Measurements from ENCODE around the gene MYL10. TPM values are rescaled to one million over a fixed set of nuclear protein-coding genes. Genes with fewer than 3 reads are reported as not detected.

The MYL10 gene
- total RNA-seq, 2 donors from 2014 or later, result not detected

GRCh38 chr7:101595246-101595645, 33.9 kb downstream of the MYL10 start:
- H3K9me3 Mint-ChIP-seq, result no peaks in the 10 kb centered on the region
- DNase-seq (ENCODE audit: low spot score in 2 of 2) (no peak), ATAC-seq (no peak)
- H3K36me3 Mint-ChIP-seq, result no peaks in the 10 kb centered on the region
- no peak overlapping the region for H3K27ac Mint-ChIP-seq

GRCh38 chr7:101594790-101595189, 34.3 kb downstream of the MYL10 start:
- Mint-ChIP-seq H3K36me3 (no peaks in the 10 kb centered on the region), H3K27ac (no peak overlapping the region), H3K9me3 (no peaks in the 10 kb centered on the region)
- ATAC-seq, result no peak
- no peak for DNase-seq (ENCODE audit: low spot score in 2 of 2)

- Mint-ChIP-seq H3K9me3 (no peaks in the 10 kb centered on the region), H3K27ac (no peak overlapping the region)
- DNase-seq (ENCODE audit: low spot score in 2 of 2), result no peak
These were observed 35.5 kb downstream of the MYL10 start for GRCh38 chr7:101593556-101593955.

GRCh38 chr7:101591504-101591903, 37.6 kb downstream of the MYL10 start:
- ATAC-seq, result no peak
- no peak for DNase-seq (ENCODE audit: low spot score in 2 of 2)
- H3K27ac Mint-ChIP-seq, result no peak overlapping the region
- peaks cover 0 to 4% of the 10 kb centered on the region in 2 donors for H3K9me3 Mint-ChIP-seq
- H3K36me3 Mint-ChIP-seq, result no peaks in the 10 kb centered on the region

More at GRCh38 chr7:101593556-101593955, 35.5 kb downstream of the MYL10 start:
- ATAC-seq, result no peak
- no peaks in the 10 kb centered on the region for H3K36me3 Mint-ChIP-seq

DNA sequence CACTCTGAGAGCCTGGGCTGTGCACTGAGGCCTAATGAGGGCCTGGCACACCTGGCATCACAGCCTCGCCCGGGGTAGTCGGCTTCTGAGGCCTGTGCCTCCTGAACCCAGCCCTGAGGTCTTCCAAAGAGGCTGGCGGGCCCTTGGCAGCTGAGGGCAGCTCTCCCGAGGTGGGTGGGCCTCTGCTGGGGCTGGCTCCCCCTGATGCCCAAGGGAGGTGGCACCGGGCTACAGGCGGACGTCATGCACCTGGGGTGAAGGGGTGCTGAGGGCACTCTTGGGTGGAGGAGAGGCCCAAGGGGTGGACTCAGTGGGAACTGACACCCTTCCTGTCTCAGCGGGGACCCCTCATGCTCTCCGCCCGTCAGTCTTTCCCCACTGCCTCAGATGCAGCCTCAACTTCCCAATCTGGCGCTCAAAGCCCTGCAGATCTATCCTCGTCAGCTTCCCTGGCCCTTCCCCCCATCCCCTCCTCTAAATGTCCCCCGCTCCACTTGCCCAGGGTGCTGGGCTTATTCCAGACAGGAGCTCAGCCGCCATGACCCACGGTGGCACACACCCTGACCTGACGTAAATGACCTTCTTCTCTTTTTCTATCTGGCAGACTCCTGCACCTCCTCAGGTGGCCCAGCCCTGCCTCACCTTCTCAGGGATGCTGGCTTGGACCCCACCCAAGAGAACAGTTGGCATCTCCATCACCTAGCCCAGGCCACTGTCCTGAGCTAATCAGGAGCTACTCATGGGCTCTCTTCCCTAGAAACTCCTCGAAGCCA, 38.2 kb downstream of the MYL10 start:
- H3K27ac Mint-ChIP-seq, result no peak overlapping the region
- ATAC-seq (no peak), DNase-seq (ENCODE audit: low spot score in 2 of 2) (no peak)
- no peaks in the 10 kb centered on the region for H3K36me3 Mint-ChIP-seq
- peaks cover 0 to 4% of the 10 kb centered on the region in 2 donors for H3K9me3 Mint-ChIP-seq

- no peaks in the 10 kb centered on the region for H3K36me3 Mint-ChIP-seq
- peaks cover 0 to 4% of the 10 kb centered on the region in 2 donors for H3K9me3 Mint-ChIP-seq
- DNase-seq (ENCODE audit: low spot score in 2 of 2) (no peak), ATAC-seq (no peak)
- H3K27ac Mint-ChIP-seq, result peak overlapping the region in 1 of 2 donors; percentile 84
These were observed 39.0 kb downstream of the MYL10 start for GRCh38 chr7:101589976-101590662.

DNA sequence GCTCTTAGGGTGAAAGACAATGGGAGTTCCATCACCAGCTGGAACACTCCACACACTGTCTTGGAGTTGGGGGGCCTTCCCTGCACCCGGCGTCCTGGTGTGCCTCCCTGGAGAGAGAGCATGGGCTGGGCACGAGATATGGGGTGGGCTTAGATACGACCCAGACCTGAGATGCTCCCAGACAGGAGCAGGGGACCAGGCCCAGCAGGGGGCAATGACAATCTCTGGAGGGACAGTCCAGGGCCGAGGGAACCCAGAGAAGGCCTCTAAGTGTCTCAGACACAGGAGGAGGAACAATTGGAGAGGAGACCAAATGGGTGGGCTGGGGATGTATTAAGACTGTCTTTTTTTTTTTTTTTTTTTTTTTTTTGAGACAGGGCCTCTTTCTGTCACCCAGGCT, 40.0 kb downstream of the MYL10 start:
- Mint-ChIP-seq H3K36me3 (no peaks in the 10 kb centered on the region), H3K27ac (no peak overlapping the region), H3K9me3 (peaks cover 0 to 4% of the 10 kb centered on the region in 2 donors)
- ATAC-seq, result no peak
- DNase-seq (ENCODE audit: low spot score in 2 of 2), result no peak

DNA sequence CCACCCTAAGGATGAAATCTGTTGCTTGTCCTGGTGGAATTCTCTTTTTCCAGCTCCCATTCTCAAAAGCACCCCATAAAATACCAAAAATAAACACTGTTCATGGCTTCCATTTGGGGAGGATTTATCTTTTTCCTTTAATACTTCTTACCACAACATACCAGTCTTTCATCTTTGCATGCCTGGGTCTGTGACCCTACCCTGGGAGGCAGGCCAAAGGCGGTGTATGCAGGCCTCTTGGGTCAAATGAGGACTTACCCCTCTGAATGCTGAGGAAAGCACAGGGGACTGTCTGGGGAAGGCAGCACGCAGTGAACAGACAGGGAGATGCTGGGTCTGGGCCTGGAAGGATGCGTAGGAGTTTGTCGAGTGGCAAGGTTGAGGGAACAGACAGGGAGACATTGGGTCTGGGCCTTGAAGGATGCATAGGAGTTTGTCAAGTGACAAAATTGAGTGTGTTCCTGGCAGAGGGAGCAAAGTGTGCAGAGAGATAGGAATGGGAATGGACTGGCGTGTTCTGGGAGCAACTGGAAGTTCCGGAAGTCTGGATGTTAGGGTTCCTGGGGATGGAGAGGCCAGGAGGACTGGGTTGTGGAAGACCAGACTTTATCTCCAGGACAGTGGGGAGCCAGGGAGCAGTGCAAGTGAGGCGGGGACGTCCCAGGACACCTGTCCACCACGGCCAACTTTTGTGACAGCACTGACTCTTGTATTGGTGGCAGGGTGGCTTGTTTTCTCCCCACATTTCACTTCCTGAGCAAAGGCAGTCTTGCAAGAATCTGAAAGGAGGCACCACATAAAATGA, 40.8 kb downstream of the MYL10 start:
- Mint-ChIP-seq H3K9me3 (peaks cover 0 to 4% of the 10 kb centered on the region in 2 donors), H3K36me3 (no peaks in the 10 kb centered on the region), H3K27ac (no peak overlapping the region)
- ATAC-seq, result no peak
- DNase-seq (ENCODE audit: low spot score in 2 of 2), result no peak

- Mint-ChIP-seq H3K36me3 (no peaks in the 10 kb centered on the region), H3K27ac (no peak overlapping the region), H3K9me3 (peaks cover 0 to 4% of the 10 kb centered on the region in 2 donors)
- DNase-seq (ENCODE audit: low spot score in 2 of 2) (no peak), ATAC-seq (no peak)
These were observed 42.0 kb downstream of the MYL10 start for GRCh38 chr7:101586906-101587677.

DNA sequence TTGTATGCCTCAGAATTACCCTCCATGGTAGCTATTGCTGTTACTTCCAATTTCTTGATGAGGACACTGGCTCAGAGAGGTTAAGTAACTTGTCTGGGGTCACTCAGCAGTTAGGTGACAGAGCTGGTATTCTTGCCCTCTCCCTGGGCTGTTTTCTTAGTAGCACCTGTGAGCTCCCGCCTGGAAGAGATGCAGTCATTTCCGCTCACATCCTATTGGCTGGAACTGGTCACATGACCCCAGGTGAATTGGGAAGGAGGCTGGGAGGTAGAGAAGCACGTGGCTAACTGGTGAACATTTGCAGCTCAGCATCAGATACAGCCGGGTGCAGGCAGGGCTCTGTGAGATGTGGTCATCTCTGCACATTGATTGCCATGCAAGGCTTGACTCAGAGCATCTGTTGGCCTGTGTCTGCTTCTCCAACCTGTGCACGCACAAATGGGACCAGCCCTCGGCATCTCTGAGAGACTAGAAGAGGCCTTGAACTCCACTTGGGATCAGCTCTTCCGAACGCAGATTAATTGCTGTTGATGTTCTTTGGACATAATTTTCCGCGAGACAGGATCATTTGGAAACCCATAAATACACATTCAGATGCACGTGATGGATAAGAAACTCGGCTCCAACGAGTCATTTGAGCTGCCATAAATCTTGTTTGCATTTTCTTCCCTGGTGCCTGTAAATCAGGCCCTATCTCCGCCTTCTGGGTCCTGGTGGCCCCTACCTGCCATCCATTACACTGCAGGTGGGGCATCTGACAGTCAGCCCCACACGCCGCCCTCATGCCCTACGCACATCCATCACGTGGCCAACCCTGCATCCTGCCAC, 42.8 kb downstream of the MYL10 start:
- DNase-seq (ENCODE audit: low spot score in 2 of 2) (no peak), ATAC-seq (no peak)
- no peak overlapping the region for H3K27ac Mint-ChIP-seq
- H3K9me3 Mint-ChIP-seq, result peaks cover 0 to 4% of the 10 kb centered on the region in 2 donors
- no peaks in the 10 kb centered on the region for H3K36me3 Mint-ChIP-seq

DNA sequence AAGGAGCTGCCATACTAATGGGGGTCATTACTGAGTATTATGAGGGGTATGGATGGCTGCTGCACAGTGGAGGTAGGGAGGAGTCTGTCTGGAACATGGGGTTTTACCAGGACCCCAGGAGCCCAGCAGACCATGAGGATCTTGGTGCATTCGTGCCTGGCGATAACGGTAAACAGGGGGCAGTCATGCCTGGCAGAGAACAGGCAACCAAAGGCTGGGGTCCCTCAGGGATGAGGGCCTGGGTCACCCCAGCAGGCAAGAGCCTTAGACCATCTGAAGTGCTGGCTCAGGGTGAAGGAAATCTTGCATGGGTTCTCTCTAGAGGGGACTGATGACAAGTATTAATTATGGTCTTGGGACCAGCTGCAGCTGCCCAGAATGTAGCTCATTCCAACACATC, 46.1 kb downstream of the MYL10 start:
- ATAC-seq (no peak), DNase-seq (ENCODE audit: low spot score in 2 of 2) (no peak)
- H3K27ac Mint-ChIP-seq, result no peak overlapping the region
- no peaks in the 10 kb centered on the region for H3K36me3 Mint-ChIP-seq
- H3K9me3 Mint-ChIP-seq, result peaks cover 0 to 9% of the 10 kb centered on the region in 2 donors

DNA sequence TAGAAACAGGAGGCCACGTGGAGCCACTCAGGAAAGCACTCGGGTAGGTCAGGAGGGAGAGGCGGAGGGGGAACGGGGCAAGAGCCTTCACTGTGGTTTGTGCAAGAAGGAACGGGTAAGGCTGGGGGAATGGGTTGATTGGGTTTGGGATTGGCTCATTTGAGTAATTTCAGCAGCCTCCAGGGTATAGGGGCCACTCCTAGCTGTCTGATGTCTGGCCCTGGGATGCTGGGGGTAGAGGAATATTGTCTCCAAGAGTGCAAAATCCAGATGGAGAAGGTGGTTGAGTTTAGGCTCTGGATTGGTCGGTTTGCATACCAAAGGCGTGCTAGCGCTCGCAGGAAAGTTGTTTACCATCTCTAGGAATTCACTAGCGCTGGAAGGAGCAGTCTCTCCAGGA, 47.2 kb downstream of the MYL10 start:
- DNase-seq (ENCODE audit: low spot score in 2 of 2), result no peak
- Mint-ChIP-seq H3K9me3 (peaks cover 0 to 5% of the 10 kb centered on the region in 2 donors), H3K27ac (no peak overlapping the region), H3K36me3 (no peaks in the 10 kb centered on the region)
- ATAC-seq, result no peak

DNA sequence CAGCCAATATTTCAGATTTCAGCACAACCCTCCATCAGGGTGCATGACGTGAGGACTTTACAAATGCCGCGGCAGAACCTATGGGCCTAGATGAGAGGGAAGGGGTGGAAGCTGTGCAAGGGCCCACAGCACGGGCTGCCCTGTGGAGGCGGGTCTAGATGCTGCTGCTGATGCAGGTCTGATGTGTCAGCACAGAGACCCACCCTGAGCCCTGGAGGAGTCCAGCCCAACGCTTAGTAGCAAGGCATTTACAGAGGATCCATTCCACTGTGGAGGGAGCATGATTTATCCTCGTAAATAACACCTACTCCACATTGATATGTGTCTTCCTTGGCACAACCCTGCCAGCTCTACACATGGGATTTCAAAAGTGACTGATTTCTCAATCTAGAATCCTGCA, 48.5 kb downstream of the MYL10 start:
- Mint-ChIP-seq H3K27ac (no peak overlapping the region), H3K36me3 (no peaks in the 10 kb centered on the region), H3K9me3 (peaks cover 0 to 5% of the 10 kb centered on the region in 2 donors)
- DNase-seq (ENCODE audit: low spot score in 2 of 2), result no peak
- ATAC-seq, result no peak

DNA sequence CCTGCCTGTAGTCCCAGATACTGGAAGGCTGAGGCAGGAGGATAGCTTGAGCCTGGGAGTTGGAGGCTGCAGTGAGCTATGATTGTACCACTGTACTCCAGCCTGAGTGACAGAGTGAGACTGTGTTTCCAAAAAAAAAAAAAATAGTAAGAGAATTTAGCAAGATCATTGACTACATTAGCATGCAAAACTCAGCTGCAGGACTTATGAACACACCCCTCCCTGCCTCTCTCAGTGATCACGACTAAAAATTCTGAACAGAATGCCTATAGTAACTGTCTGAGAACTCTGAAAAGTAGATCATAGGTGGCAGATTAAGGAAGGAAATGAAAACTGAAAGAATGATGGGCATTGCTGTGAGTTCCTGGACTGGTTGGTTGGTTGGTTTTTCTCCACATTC, 50.5 kb downstream of the MYL10 start:
- Mint-ChIP-seq H3K27ac (no peak overlapping the region), H3K36me3 (peaks cover 3% of the 10 kb centered on the region in 2 donors), H3K9me3 (peaks cover 3 to 9% of the 10 kb centered on the region in 2 donors)
- no peak for DNase-seq (ENCODE audit: low spot score in 2 of 2)
- no peak for ATAC-seq

- DNase-seq (ENCODE audit: low spot score in 2 of 2) (no peak), ATAC-seq (no peak)
- peak overlapping the region in 1 of 2 donors; percentile 44 for H3K27ac Mint-ChIP-seq
- peaks cover 8 to 12% of the 10 kb centered on the region in 2 donors for H3K9me3 Mint-ChIP-seq
- H3K36me3 Mint-ChIP-seq, result peaks cover 6 to 8% of the 10 kb centered on the region in 2 donors
These were observed 52.1 kb downstream of the MYL10 start for GRCh38 chr7:101576998-101577397.

GRCh38 chr7:101575721-101576120, 53.4 kb downstream of the MYL10 start:
- H3K9me3 Mint-ChIP-seq, result peaks cover 12 to 21% of the 10 kb centered on the region in 2 donors

More at GRCh38 chr7:101575721-101576120, 53.4 kb downstream of the MYL10 start:
- ATAC-seq, result no peak
- no peak for DNase-seq (ENCODE audit: low spot score in 2 of 2)
- Mint-ChIP-seq H3K27ac (peak overlapping the region in 1 of 2 donors; percentile 53), H3K36me3 (peaks cover 6 to 8% of the 10 kb centered on the region in 2 donors)

Measured in activated naive CD4-positive, alpha-beta T cell treated with anti-CD3 and anti-CD28 coated beads, Interleukin-2, amount 50 U/mL, for 72 hours (primary cell).